ENCODE data around the gene HACL1. TPM values are rescaled to one million over a fixed set of nuclear protein-coding genes. Genes with fewer than 3 reads are reported as not detected.

Gene HACL1
- total RNA-seq, 1 donor from 2014 or later, result 8.1 TPM

GRCh38 chr3:15528854-15529537 is 72.4 kb downstream of the HACL1 start:
- intact Hi-C loops (cut with DNase I), result no loop called here
- no peaks in the 10 kb centered on the region for H3K4me1 ChIP-seq
- no peak overlapping the region for H3K4me3 ChIP-seq
- TF ChIP-seq POLR2A (IDR thresholded peaks at IDR 0.05) (no peak), CTCF (IDR thresholded peaks at IDR 0.05) (no peak), POLR2AphosphoS5 (IDR thresholded peaks at IDR 0.05; ENCODE audit: insufficient read depth in 1 of 2, low read depth in 1 of 2) (no peak)
- H3K27ac ChIP-seq, result no peak overlapping the region
- H3K27me3 ChIP-seq, result no peaks in the 10 kb centered on the region
- H3K9me3 ChIP-seq, result no peaks in the 10 kb centered on the region
- H3K36me3 ChIP-seq, result no peaks in the 10 kb centered on the region
- no peak for DNase-seq (ENCODE audit: extremely low spot score in 2 of 2)

GRCh38 chr3:15527031-15527459 is 74.3 kb downstream of the HACL1 start:
- no peak overlapping the region for H3K27ac ChIP-seq
- no peak overlapping the region for H3K4me3 ChIP-seq
- DNase-seq (ENCODE audit: extremely low spot score in 2 of 2), result no peak
- TF ChIP-seq POLR2AphosphoS5 (IDR thresholded peaks at IDR 0.05; ENCODE audit: insufficient read depth in 1 of 2, low read depth in 1 of 2), result no peak
- TF ChIP-seq CTCF (IDR thresholded peaks at IDR 0.05), result no peak
- no peak for TF ChIP-seq POLR2A (IDR thresholded peaks at IDR 0.05)
- no peaks in the 10 kb centered on the region for H3K36me3 ChIP-seq
- no peaks in the 10 kb centered on the region for H3K9me3 ChIP-seq
- H3K27me3 ChIP-seq, result no peaks in the 10 kb centered on the region
- intact Hi-C loops (cut with DNase I), result no loop called here
- peaks cover 16% of the 10 kb centered on the region for H3K4me1 ChIP-seq

GRCh38 chr3:15525790-15526189 is 75.6 kb downstream of the HACL1 start:
- Histone ChIP-seq H3K27me3 (no peaks in the 10 kb centered on the region), H3K9me3 (no peaks in the 10 kb centered on the region), H3K27ac (no peak overlapping the region), H3K36me3 (no peaks in the 10 kb centered on the region), H3K4me3 (no peak overlapping the region), H3K4me1 (peaks cover 17% of the 10 kb centered on the region)
- intact Hi-C loops (cut with DNase I), result no loop called here
- DNase-seq (ENCODE audit: extremely low spot score in 2 of 2), result no peak
- TF ChIP-seq CTCF (IDR thresholded peaks at IDR 0.05) (no peak), POLR2AphosphoS5 (IDR thresholded peaks at IDR 0.05; ENCODE audit: insufficient read depth in 1 of 2, low read depth in 1 of 2) (no peak), POLR2A (IDR thresholded peaks at IDR 0.05) (no peak)

- H3K36me3 ChIP-seq, result no peaks in the 10 kb centered on the region
- no peaks in the 10 kb centered on the region for H3K27me3 ChIP-seq
- intact Hi-C loops (cut with DNase I), result no loop called here
- H3K27ac ChIP-seq, result peak overlapping the region; percentile 52
- no peak for DNase-seq (ENCODE audit: extremely low spot score in 2 of 2)
- H3K4me1 ChIP-seq, result peaks cover 17% of the 10 kb centered on the region
- H3K9me3 ChIP-seq, result no peaks in the 10 kb centered on the region
- TF ChIP-seq CTCF (IDR thresholded peaks at IDR 0.05) (no peak), POLR2AphosphoS5 (IDR thresholded peaks at IDR 0.05; ENCODE audit: insufficient read depth in 1 of 2, low read depth in 1 of 2) (no peak), POLR2A (IDR thresholded peaks at IDR 0.05) (no peak)
- no peak overlapping the region for H3K4me3 ChIP-seq
These were observed 77.5 kb downstream of the HACL1 start for GRCh38 chr3:15523660-15524417.

GRCh38 chr3:15522016-15522415 is 79.4 kb downstream of the HACL1 start:
- Histone ChIP-seq H3K4me3 (no peak overlapping the region), H3K27ac (no peak overlapping the region), H3K36me3 (no peaks in the 10 kb centered on the region), H3K4me1 (peaks cover 17% of the 10 kb centered on the region), H3K9me3 (no peaks in the 10 kb centered on the region), H3K27me3 (no peaks in the 10 kb centered on the region)
- intact Hi-C loops (cut with DNase I), result no loop called here
- TF ChIP-seq POLR2AphosphoS5 (IDR thresholded peaks at IDR 0.05; ENCODE audit: insufficient read depth in 1 of 2, low read depth in 1 of 2) (no peak), POLR2A (IDR thresholded peaks at IDR 0.05) (no peak), CTCF (IDR thresholded peaks at IDR 0.05) (no peak)
- no peak for DNase-seq (ENCODE audit: extremely low spot score in 2 of 2)
